GM19467 (cell line): Measurements from ENCODE around the gene P2RX1.

Source experiments
- ATAC-seq: cut with Tn5 transposase; IDR thresholded peaks from one replicate; pipeline ENCODE4 v1.9.1; 2021; ENCODE audit warnings: mild to moderate bottlenecking, moderate library complexity; ENCODE audit not compliant: unreplicated experiment

P2RX1 gene

GRCh38 chr17:3915995-3916696, at the start of gene P2RX1:
Gene P2RX1, minus strand, starts transcription at chr17:3916465. Its CDS starts 240 bp downstream, at chr17:3916225.
- no peak for ATAC-seq

DNA sequence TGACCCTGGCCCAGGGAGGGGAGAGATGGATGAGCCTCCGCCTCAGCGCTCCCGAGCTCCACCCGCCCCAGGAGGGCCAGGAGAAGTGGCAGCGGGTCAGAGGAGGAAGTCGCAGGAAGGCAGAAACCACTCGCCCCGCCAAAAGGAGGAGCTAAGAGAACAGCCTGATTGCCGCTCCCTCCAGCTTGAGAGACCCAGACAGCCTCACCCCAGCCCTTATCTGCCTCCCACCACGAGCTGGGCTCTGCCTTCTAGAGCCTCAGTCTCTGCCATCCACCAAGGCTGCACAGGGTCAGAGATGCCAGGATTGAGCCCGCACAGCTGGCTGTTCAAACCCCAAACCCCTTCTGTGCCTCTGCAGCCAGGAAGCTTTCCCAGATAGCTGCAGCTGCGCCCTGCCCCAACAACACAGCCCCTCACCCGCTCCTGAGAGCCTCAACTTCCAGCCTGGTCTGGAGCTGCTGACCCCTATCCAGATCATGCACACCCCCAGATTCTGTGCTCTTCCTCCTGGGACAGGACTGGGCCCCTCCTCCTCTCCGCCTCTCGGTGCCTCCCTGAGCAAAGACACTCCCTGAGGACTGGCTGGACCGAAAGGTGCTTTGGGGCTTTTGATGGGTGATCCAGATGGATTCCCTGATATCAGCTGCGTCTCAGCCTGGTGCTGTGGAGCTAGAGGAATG, 49.0 kb upstream of the P2RX1 start:
- no peak for ATAC-seq

- peak; percentile 38 for ATAC-seq
Observed at GRCh38 chr17:3964203-3965117, 48.2 kb upstream of the P2RX1 start, which contains the start of gene ATP2A3. Gene ATP2A3, minus strand, starts transcription at chr17:3964437. Its CDS starts 146 bp downstream, at chr17:3964291.

GRCh38 chr17:3963237-3964201, 47.3 kb upstream of the P2RX1 start:
- ATAC-seq: peak; percentile 5

- ATAC-seq: no peak
Observed at GRCh38 chr17:3962965-3963236, 46.6 kb upstream of the P2RX1 start.

- ATAC-seq: no peak
Observed at GRCh38 chr17:3962217-3962964, 46.1 kb upstream of the P2RX1 start.

DNA sequence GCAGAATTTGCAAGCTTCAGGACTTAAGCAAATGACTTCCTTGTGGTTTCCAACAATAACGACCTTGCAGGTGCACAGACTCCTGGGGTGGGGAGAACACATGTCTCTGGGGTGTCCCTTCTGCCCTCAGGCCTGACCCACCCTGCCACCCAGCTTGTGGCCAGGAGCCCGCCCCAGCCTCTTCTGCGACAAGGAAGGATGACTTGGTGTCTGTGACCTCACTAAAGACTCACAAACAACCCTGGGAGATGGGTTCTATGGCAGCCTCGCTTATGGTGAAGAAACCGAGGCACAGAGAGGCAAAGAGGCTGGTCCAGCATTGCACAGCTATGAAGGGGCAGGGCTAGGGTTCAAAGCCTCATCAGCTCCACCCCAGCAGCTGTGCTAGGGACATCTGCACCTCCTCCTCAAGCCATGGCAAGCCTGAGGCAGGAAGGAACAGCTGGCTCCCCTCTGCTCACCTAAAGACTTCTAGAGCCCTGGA, 45.3 kb upstream of the P2RX1 start:
- no peak for ATAC-seq

- ATAC-seq: no peak
Observed at GRCh38 chr17:3960764-3961163, 44.5 kb upstream of the P2RX1 start.

DNA sequence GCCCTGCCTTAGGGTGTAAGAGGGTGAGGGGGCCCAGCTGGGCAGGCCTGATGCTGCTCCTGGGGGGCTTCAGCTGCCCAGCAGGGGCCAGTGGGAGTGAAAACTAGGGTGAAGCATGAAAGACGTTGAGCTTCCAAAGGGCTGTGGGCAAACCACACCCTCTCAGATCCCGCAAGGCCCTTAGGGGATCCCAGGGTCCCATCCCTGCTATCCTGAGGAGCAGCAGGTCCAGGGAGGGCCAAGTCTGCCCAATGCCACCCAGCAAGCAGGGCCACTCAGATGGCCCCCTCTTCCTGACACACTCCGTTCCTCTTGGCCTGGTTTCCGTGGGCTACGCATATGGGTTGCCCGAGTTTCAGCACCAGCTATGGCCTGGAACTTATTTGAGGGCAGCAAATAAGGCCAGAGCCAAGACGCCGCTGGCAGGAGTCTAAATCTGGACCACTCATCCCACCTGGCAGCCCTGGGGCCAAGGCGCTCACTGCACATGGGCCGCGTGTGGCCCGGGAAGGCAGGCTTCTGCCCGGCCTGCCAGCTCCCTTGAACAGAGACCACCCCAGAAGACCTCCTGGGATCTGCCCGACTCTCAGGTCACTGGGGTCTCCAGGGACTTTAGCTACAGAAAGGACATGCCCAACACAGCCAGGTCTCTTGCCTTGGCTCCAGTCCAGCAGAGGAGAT, 43.8 kb upstream of the P2RX1 start:
- ATAC-seq: no peak

DNA sequence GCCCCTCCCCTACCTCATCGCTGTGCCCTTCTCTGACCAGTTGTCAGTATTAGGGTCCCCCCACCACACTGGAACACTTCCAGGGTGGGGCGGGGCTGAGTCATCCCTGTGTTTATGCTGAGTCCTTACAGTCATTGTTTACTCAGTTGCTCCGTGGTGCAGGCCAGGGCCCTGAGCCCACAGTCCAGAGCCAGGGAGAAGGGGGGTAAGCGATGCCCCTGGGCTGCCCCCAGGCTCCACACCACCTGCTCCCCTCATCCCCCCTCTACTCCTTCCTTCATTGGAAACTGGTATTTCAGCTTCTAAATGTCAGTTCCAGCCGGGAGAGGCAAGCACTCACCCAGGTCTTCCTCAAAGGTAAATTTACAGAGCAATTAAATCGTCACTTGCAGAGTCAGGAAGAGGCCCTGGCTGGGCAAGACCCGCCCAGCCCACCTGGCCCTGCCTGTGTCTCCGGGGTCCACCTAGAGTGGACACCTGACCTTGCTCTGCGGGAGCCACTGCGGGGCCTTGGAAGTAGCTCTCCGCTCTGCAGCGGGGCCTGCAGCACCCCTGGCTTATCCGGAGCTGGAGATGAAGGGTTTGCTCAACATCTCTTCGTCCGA, 43.1 kb upstream of the P2RX1 start:
- no peak for ATAC-seq

GRCh38 chr17:3957735-3958599, 41.7 kb upstream of the P2RX1 start:
- ATAC-seq: no peak

- ATAC-seq: no peak
Observed at GRCh38 chr17:3956983-3957382, 40.7 kb upstream of the P2RX1 start.

GRCh38 chr17:3956327-3956957, 40.2 kb upstream of the P2RX1 start:
- no peak for ATAC-seq

DNA sequence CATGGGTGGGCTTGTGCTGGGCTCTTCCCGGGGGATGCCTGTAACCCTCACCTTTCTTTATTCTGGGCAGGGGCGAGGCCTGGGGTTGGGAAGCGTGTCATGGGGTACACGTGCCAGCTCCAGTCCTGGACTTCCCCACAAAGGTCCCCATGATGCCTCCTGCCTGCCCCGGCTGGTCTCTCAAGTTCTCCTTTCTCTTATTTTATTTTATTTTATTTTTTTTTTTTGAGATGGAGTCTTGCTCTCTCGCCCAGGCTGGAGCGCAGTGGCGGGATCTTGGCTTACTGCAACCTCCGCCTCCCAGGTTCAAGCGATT, 39.4 kb upstream of the P2RX1 start:
- no peak for ATAC-seq

GRCh38 chr17:3954976-3955672, 38.9 kb upstream of the P2RX1 start:
- no peak for ATAC-seq

DNA sequence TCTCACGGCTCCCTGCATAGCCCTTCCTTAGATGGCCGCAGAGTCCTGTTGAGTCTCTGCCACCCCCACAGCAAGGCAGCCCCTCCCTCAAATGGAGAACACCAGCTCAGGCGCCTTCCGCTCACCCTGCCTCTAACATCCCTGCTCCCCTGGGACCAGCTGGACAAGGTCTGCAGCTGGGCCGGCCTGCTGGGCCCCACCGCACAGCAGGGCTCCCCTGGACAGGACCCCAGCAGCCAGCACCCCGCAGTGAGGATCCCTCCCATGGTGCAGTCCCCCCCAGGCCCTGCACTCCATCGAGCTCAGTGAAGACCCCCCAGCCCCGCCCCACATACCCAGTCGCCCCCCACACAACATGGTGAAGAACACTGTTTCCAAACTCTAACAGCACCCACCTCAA, 37.8 kb upstream of the P2RX1 start:
- ATAC-seq: no peak

- ATAC-seq: no peak
Observed at GRCh38 chr17:3953542-3953941, 37.3 kb upstream of the P2RX1 start.
